Lower leg skin (tissue), 4 donors: Measurements from ENCODE around the gene C10orf88. TPM values are rescaled to one million over a fixed set of nuclear protein-coding genes. Genes with fewer than 3 reads are reported as not detected.

Experiments
- DNase-seq, 2 donors: peaks; one replicate each; pipeline ENCODE4 v3.0.0-alpha.2; 2019; ENCODE audit warnings: low spot score in 2 of 2
- H3K4me3 ChIP-seq: fragments of 200-600 bp; sonication (generic); 2 replicates; pipeline ENCODE4 v1.5.1; 2017; ENCODE audit warnings: mild to moderate bottlenecking, low read depth; ENCODE audit not compliant: poor library complexity, severe bottlenecking
- POLR2A ChIP-seq, 2 donors: fragments of 450-650 bp; IDR thresholded peaks; one replicate each; pipeline ENCODE4 v1.6.1; 2016 to 2017; ENCODE audit warnings: antibody characterized with exemption in 2 of 2, mild to moderate bottlenecking in 1 of 2, moderate library complexity in 1 of 2
- WGBS, 2 donors: methylation state at CpG; one replicate each; pipeline ENCODE4 v1.1.5; 2018; 5-methylcytosine and 5-hydroxymethylcytosine counted together
- intact Hi-C: fragments of 100-400 bp; cut with DNase I; formaldehyde crosslinking; loops from one replicate; pipeline ENCODE4 v1.15.0; 2023; ENCODE audit warnings: low total_unique reads
- total RNA-seq, 4 donors: library from RNA; depleted of rRNA; stranded (reverse); fragments of >200 nt; gene quantifications; one replicate each; pipeline ENCODE4 v1.1.0, GENCODE V29; 2016
- TF ChIP-seq, protein P1 (sequence below), 3 donors: fragments of 450-650 bp; IDR thresholded peaks; one replicate each; pipeline ENCODE4 v1.5.1; 2016; ENCODE audit warnings: antibody characterized with exemption in 3 of 3, mild to moderate bottlenecking in 3 of 3, moderate library complexity in 2 of 3

C10orf88 gene
- total RNA-seq, 4 donors from 2014 or later: 3.3 to 6.3 (median 5.2) TPM

GRCh38 chr10:122980209-122981065, 26.4 kb upstream of the C10orf88 start, which contains the start of gene PSTK:
TSS of gene PSTK (plus strand) at chr10:122980401. CDS start at chr10:122980480, 79 bp downstream.
- TF ChIP-seq, protein P1, sequence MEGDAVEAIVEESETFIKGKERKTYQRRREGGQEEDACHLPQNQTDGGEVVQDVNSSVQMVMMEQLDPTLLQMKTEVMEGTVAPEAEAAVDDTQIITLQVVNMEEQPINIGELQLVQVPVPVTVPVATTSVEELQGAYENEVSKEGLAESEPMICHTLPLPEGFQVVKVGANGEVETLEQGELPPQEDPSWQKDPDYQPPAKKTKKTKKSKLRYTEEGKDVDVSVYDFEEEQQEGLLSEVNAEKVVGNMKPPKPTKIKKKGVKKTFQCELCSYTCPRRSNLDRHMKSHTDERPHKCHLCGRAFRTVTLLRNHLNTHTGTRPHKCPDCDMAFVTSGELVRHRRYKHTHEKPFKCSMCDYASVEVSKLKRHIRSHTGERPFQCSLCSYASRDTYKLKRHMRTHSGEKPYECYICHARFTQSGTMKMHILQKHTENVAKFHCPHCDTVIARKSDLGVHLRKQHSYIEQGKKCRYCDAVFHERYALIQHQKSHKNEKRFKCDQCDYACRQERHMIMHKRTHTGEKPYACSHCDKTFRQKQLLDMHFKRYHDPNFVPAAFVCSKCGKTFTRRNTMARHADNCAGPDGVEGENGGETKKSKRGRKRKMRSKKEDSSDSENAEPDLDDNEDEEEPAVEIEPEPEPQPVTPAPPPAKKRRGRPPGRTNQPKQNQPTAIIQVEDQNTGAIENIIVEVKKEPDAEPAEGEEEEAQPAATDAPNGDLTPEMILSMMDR (IDR thresholded peaks at IDR 0.05): peak in 1 of 3 donors; percentile 98
- TF ChIP-seq POLR2A (IDR thresholded peaks at IDR 0.05): no peak
- peak; percentile 83 to 97 for DNase-seq
- intact Hi-C loops: no loop called here
- 1 to 2% methylated on average over 32 to 55 of the region's 73 CpGs for WGBS, 2 donors
- peak within 1 kb of the TSS; percentile 39 for H3K4me3 ChIP-seq

- no peak for DNase-seq
- no peak overlapping the region for H3K4me3 ChIP-seq
- TF ChIP-seq, protein P1 (IDR thresholded peaks at IDR 0.05): no peak
- no peak for TF ChIP-seq POLR2A (IDR thresholded peaks at IDR 0.05)
- WGBS, 2 donors: 51 to 72% methylated on average over 3 of the region's 3 CpGs
- intact Hi-C loops: no loop called here
Measured at GRCh38 chr10:122974543-122975064, 20.6 kb upstream of the C10orf88 start.

DNA sequence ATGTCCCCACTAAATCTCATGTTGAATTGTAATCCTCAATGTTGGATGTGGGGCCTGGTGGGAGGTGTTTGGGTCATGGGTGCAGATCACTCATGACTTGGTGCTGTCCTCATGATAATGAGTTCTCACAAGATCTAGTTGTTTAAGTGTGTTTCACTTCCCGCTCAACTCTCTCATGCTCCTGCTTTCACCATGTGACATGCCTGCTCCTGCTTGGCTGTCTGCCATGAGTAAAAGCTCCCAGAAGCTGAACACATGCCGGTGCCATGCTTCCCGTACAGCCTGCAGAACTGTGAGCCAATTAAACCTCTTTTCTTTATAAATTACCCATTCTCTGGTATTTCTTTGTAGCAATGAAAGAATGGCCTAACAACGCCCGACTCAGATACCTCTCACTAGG, 20.0 kb upstream of the C10orf88 start:
- TF ChIP-seq POLR2A (IDR thresholded peaks at IDR 0.05): no peak
- TF ChIP-seq, protein P1 (IDR thresholded peaks at IDR 0.05): no peak
- H3K4me3 ChIP-seq: no peak overlapping the region
- 48 to 50% methylated on average over 5 of the region's 5 CpGs for WGBS, 2 donors
- no peak for DNase-seq
- intact Hi-C loops: no loop called here

DNA sequence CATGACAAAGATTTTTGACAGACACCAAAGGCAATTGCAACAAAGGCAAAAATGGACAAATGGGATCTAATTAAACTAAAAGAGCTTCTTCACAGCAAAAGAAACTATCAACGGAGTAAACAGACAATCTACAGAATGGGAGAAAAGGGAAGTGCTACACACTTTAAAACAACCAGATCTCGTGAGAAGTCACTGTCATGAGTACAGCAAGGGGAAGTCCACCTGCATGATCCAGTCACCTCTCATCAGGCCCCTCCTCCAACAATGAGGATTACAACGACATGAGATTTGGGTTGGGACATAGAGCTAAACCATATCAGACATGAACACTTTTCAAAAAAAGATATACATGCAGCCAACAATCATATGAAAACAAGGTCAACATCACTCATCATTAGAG, 14.7 kb upstream of the C10orf88 start:
- intact Hi-C loops: no loop called here
- no peak for DNase-seq
- TF ChIP-seq, protein P1 (IDR thresholded peaks at IDR 0.05): no peak
- TF ChIP-seq POLR2A (IDR thresholded peaks at IDR 0.05): no peak
- 70 to 85% methylated on average over 3 of the region's 3 CpGs for WGBS, 2 donors
- H3K4me3 ChIP-seq: no peak overlapping the region

DNA sequence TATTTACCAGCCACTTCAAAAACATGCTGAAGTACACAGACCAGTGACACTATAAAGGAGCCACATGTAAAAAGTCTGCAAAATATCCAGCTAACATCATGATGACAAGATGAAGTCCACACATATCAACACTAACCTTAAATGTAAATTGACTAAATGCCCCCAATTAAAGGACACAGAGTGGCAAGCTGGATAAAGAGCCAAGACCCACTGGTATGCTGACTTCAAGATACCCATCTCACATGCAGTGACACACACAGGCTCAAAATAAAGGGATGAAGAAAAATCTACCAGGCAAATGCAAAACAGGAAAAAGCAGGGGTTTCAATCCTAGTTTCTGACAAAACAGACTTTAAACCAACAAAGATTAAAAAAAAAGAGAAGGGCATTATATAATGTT, 12.9 kb upstream of the C10orf88 start:
- no peak for DNase-seq
- intact Hi-C loops: no loop called here
- TF ChIP-seq, protein P1 (IDR thresholded peaks at IDR 0.05): no peak
- no peak for TF ChIP-seq POLR2A (IDR thresholded peaks at IDR 0.05)
- no peak overlapping the region for H3K4me3 ChIP-seq
